ENCODE results near the gene CHRNA4.

The CHRNA4 gene

GRCh38 chr20:63295846-63296245 is 65.3 kb downstream of the CHRNA4 start:
- peaks cover 14% of the 10 kb centered on the region for H3K27me3 ChIP-seq (ENCODE audit: control insufficient read depth, insufficient read depth, low read length, poor library complexity, severe bottlenecking)
- no peak overlapping the region for H3K4me3 ChIP-seq (ENCODE audit: insufficient read depth, low read depth, low read length)
- no peaks in the 10 kb centered on the region for H3K9me3 ChIP-seq (ENCODE audit: control insufficient read depth, low read length)
- H3K27ac ChIP-seq (ENCODE audit: insufficient read depth, low read depth, low read length, poor library complexity, severe bottlenecking), result no peak overlapping the region
- WGBS, 2 experiments, result 46 to 49% methylated on average over 20 of the region's 20 CpGs
- H3K36me3 ChIP-seq (ENCODE audit: control insufficient read depth, insufficient read depth, low read length), result no peaks in the 10 kb centered on the region
- peaks cover 23% of the 10 kb centered on the region for H3K4me1 ChIP-seq (ENCODE audit: control insufficient read depth, insufficient read depth, low read length)

GRCh38 chr20:63295422-63295821 is 65.7 kb downstream of the CHRNA4 start:
- Histone ChIP-seq H3K36me3 (ENCODE audit: control insufficient read depth, insufficient read depth, low read length) (no peaks in the 10 kb centered on the region), H3K27me3 (ENCODE audit: control insufficient read depth, insufficient read depth, low read length, poor library complexity, severe bottlenecking) (peaks cover 14% of the 10 kb centered on the region), H3K4me3 (ENCODE audit: insufficient read depth, low read depth, low read length) (no peak overlapping the region), H3K9me3 (ENCODE audit: control insufficient read depth, low read length) (no peaks in the 10 kb centered on the region), H3K27ac (ENCODE audit: insufficient read depth, low read depth, low read length, poor library complexity, severe bottlenecking) (no peak overlapping the region), H3K4me1 (ENCODE audit: control insufficient read depth, insufficient read depth, low read length) (peaks cover 23% of the 10 kb centered on the region)
- 57 to 58% methylated on average over 17 of the region's 17 CpGs for WGBS, 2 experiments

- Histone ChIP-seq H3K36me3 (ENCODE audit: control insufficient read depth, insufficient read depth, low read length) (no peaks in the 10 kb centered on the region), H3K9me3 (ENCODE audit: control insufficient read depth, low read length) (no peaks in the 10 kb centered on the region), H3K4me1 (ENCODE audit: control insufficient read depth, insufficient read depth, low read length) (peaks cover 23% of the 10 kb centered on the region), H3K27me3 (ENCODE audit: control insufficient read depth, insufficient read depth, low read length, poor library complexity, severe bottlenecking) (peaks cover 14% of the 10 kb centered on the region), H3K4me3 (ENCODE audit: insufficient read depth, low read depth, low read length) (no peak overlapping the region), H3K27ac (ENCODE audit: insufficient read depth, low read depth, low read length, poor library complexity, severe bottlenecking) (no peak overlapping the region)
- WGBS, 2 experiments, result 77% methylated on average over 19 of the region's 19 CpGs
Observed at GRCh38 chr20:63295018-63295417, 66.1 kb downstream of the CHRNA4 start.

- Histone ChIP-seq H3K9me3 (ENCODE audit: control insufficient read depth, low read length) (no peaks in the 10 kb centered on the region), H3K4me1 (ENCODE audit: control insufficient read depth, insufficient read depth, low read length) (peaks cover 23% of the 10 kb centered on the region), H3K27ac (ENCODE audit: insufficient read depth, low read depth, low read length, poor library complexity, severe bottlenecking) (no peak overlapping the region), H3K27me3 (ENCODE audit: control insufficient read depth, insufficient read depth, low read length, poor library complexity, severe bottlenecking) (peaks cover 14% of the 10 kb centered on the region), H3K4me3 (ENCODE audit: insufficient read depth, low read depth, low read length) (no peak overlapping the region), H3K36me3 (ENCODE audit: control insufficient read depth, insufficient read depth, low read length) (no peaks in the 10 kb centered on the region)
- 89 to 94% methylated on average over 12 of the region's 12 CpGs for WGBS, 2 experiments
Observed at GRCh38 chr20:63294536-63294900, 66.6 kb downstream of the CHRNA4 start.

- Histone ChIP-seq H3K4me1 (ENCODE audit: control insufficient read depth, insufficient read depth, low read length) (peaks cover 23% of the 10 kb centered on the region), H3K4me3 (ENCODE audit: insufficient read depth, low read depth, low read length) (no peak overlapping the region), H3K27me3 (ENCODE audit: control insufficient read depth, insufficient read depth, low read length, poor library complexity, severe bottlenecking) (peaks cover 14% of the 10 kb centered on the region), H3K36me3 (ENCODE audit: control insufficient read depth, insufficient read depth, low read length) (no peaks in the 10 kb centered on the region), H3K9me3 (ENCODE audit: control insufficient read depth, low read length) (no peaks in the 10 kb centered on the region), H3K27ac (ENCODE audit: insufficient read depth, low read depth, low read length, poor library complexity, severe bottlenecking) (no peak overlapping the region)
- 80 to 83% methylated on average over 16 to 18 of the region's 22 CpGs for WGBS, 2 experiments
Observed at GRCh38 chr20:63293871-63294535, 67.1 kb downstream of the CHRNA4 start.

- Histone ChIP-seq H3K4me1 (ENCODE audit: control insufficient read depth, insufficient read depth, low read length) (peaks cover 23% of the 10 kb centered on the region), H3K27ac (ENCODE audit: insufficient read depth, low read depth, low read length, poor library complexity, severe bottlenecking) (no peak overlapping the region), H3K36me3 (ENCODE audit: control insufficient read depth, insufficient read depth, low read length) (peaks cover 2% of the 10 kb centered on the region), H3K27me3 (ENCODE audit: control insufficient read depth, insufficient read depth, low read length, poor library complexity, severe bottlenecking) (peaks cover 14% of the 10 kb centered on the region), H3K4me3 (ENCODE audit: insufficient read depth, low read depth, low read length) (no peak overlapping the region), H3K9me3 (ENCODE audit: control insufficient read depth, low read length) (no peaks in the 10 kb centered on the region)
- WGBS, 2 experiments, result 75 to 83% methylated on average over 11 of the region's 11 CpGs
Observed at GRCh38 chr20:63293456-63293855, 67.7 kb downstream of the CHRNA4 start.

Measured in ectodermal cell (in vitro differentiated cells).